Measurements from ENCODE around the gene DNA2. TPM values are rescaled to one million over a fixed set of nuclear protein-coding genes. Genes with fewer than 3 reads are reported as not detected.

The DNA2 gene, protein sequence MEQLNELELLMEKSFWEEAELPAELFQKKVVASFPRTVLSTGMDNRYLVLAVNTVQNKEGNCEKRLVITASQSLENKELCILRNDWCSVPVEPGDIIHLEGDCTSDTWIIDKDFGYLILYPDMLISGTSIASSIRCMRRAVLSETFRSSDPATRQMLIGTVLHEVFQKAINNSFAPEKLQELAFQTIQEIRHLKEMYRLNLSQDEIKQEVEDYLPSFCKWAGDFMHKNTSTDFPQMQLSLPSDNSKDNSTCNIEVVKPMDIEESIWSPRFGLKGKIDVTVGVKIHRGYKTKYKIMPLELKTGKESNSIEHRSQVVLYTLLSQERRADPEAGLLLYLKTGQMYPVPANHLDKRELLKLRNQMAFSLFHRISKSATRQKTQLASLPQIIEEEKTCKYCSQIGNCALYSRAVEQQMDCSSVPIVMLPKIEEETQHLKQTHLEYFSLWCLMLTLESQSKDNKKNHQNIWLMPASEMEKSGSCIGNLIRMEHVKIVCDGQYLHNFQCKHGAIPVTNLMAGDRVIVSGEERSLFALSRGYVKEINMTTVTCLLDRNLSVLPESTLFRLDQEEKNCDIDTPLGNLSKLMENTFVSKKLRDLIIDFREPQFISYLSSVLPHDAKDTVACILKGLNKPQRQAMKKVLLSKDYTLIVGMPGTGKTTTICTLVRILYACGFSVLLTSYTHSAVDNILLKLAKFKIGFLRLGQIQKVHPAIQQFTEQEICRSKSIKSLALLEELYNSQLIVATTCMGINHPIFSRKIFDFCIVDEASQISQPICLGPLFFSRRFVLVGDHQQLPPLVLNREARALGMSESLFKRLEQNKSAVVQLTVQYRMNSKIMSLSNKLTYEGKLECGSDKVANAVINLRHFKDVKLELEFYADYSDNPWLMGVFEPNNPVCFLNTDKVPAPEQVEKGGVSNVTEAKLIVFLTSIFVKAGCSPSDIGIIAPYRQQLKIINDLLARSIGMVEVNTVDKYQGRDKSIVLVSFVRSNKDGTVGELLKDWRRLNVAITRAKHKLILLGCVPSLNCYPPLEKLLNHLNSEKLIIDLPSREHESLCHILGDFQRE
- 1 to 10 TPM; 2.3 to 6.8 (median 3.9) TPM for total RNA-seq

- TF ChIP-seq, protein P1, sequence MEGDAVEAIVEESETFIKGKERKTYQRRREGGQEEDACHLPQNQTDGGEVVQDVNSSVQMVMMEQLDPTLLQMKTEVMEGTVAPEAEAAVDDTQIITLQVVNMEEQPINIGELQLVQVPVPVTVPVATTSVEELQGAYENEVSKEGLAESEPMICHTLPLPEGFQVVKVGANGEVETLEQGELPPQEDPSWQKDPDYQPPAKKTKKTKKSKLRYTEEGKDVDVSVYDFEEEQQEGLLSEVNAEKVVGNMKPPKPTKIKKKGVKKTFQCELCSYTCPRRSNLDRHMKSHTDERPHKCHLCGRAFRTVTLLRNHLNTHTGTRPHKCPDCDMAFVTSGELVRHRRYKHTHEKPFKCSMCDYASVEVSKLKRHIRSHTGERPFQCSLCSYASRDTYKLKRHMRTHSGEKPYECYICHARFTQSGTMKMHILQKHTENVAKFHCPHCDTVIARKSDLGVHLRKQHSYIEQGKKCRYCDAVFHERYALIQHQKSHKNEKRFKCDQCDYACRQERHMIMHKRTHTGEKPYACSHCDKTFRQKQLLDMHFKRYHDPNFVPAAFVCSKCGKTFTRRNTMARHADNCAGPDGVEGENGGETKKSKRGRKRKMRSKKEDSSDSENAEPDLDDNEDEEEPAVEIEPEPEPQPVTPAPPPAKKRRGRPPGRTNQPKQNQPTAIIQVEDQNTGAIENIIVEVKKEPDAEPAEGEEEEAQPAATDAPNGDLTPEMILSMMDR (IDR thresholded peaks at IDR 0.05; ENCODE audit: low read depth): no peak
Measured at GRCh38 chr10:68471586-68472408, at the start of gene DNA2. Gene DNA2, minus strand, starts transcription at chr10:68471973. Its CDS starts 109 bp downstream, at chr10:68471864.

DNA sequence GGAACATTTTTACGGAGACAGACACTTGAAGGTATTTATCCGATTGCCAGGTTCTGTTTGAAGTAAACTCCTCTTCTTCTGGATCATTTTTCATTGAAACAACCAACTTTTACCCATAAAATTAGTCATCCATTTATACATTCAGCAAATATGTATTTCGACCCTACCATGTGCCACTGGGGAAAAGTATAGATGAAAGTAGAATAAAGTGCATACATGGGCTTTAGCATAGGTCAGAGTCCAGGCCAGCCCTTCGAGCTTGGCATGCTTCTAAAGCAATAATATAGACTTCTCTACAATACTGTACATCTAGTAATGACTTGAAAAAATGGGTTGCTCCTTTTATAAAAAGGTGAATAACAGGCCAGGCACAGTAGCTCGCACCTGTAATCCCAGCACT is 45.4 kb upstream of the DNA2 start:
- TF ChIP-seq, protein P1 (IDR thresholded peaks at IDR 0.05; ENCODE audit: low read depth): no peak

DNA sequence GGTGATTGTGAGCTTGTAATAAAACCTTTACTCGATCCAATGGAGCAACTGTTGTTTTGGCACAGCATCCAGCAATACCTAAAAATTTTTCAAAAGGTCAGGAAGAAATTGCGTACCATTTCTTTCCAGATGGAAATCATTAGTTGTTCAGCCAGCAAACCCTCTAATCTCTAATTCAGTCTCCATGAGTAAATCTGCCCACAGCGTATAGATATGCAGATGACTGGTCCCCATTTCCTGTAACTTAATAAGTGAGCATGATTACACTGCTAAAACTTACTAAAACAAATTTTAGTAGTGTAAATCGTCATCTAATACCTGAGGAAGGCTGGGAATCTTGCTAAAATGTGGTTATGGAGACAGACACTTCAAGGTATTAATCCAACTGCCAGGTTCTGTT is 45.0 kb upstream of the DNA2 start:
- TF ChIP-seq, protein P1 (IDR thresholded peaks at IDR 0.05; ENCODE audit: low read depth): no peak

DNA sequence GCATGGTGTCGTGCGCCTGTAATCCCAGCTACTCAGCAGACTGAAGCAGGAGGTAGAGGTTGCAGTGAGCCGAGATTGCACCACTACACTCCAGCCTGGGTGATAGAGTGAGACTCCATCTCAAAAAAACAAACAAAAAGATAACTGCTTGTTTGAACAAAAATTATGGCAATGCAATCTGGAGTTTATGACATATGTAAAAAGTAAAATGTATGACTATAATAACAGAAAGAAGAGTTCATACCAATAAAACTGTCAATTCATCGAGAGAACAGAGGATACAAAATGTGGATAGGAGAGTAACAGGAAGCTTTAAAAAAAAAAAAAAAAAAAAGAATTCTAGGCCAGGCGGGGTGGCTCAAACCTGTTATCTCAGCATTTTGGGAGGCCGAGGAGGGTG is 36.3 kb upstream of the DNA2 start:
- TF ChIP-seq, protein P1 (IDR thresholded peaks at IDR 0.05; ENCODE audit: low read depth): no peak

GRCh38 chr10:68506411-68506810 is 34.6 kb upstream of the DNA2 start:
- TF ChIP-seq, protein P1 (IDR thresholded peaks at IDR 0.05; ENCODE audit: low read depth): no peak

- TF ChIP-seq, protein P1 (IDR thresholded peaks at IDR 0.05; ENCODE audit: low read depth): no peak
Measured at GRCh38 chr10:68502846-68503245, 31.1 kb upstream of the DNA2 start.

Data from subcutaneous adipose tissue (tissue), 4 donors.